ENCODE measurements around the gene ASXL1. TPM values are rescaled to one million over a fixed set of nuclear protein-coding genes. Genes with fewer than 3 reads are reported as not detected.

ASXL1 gene
- total RNA-seq, 2 donors from 2014 or later = 88.9 to 98.6 TPM

DNA sequence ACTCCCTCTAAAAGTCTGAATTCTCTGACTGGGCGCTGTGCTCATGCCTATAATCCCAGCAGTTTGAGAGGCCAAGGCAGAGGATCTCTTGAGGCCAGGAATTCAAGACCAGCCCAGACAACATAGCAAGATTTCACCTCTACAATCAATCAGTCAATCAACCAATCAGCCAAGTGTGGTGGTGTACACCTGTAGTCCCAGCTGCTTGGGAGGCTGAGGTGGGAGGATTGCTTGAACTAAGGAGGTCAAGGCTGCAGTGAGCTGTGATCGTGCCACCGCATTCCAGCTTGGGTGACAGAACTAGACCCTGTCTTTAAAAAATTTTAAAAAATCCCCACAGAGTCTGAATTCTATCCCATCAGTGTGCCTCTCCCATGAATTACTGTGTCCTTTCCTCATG is 42.7 kb upstream of the ASXL1 start:
- Mint-ChIP-seq H3K9me3 (no peaks in the 10 kb centered on the region), H3K4me1 (no peaks in the 10 kb centered on the region), H3K27me3 (ENCODE audit: insufficient read depth) (no peaks in the 10 kb centered on the region), H3K4me3 (no peak overlapping the region), H3K27ac (no peak overlapping the region), H3K36me3 (ENCODE audit: low read depth) (peaks cover 62% of the 10 kb centered on the region)
- H3K4me3 ChIP-seq (ENCODE audit: low read length) = no peak overlapping the region
- no peaks in the 10 kb centered on the region for H3K9me3 ChIP-seq (ENCODE audit: control insufficient read depth, low read length)
- no peak overlapping the region for H3K27ac ChIP-seq (ENCODE audit: low read depth, low read length)
- TF ChIP-seq, protein P1, sequence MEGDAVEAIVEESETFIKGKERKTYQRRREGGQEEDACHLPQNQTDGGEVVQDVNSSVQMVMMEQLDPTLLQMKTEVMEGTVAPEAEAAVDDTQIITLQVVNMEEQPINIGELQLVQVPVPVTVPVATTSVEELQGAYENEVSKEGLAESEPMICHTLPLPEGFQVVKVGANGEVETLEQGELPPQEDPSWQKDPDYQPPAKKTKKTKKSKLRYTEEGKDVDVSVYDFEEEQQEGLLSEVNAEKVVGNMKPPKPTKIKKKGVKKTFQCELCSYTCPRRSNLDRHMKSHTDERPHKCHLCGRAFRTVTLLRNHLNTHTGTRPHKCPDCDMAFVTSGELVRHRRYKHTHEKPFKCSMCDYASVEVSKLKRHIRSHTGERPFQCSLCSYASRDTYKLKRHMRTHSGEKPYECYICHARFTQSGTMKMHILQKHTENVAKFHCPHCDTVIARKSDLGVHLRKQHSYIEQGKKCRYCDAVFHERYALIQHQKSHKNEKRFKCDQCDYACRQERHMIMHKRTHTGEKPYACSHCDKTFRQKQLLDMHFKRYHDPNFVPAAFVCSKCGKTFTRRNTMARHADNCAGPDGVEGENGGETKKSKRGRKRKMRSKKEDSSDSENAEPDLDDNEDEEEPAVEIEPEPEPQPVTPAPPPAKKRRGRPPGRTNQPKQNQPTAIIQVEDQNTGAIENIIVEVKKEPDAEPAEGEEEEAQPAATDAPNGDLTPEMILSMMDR (conservative IDR thresholded peaks at IDR 0.05) = no peak
- no peaks in the 10 kb centered on the region for H3K27me3 ChIP-seq (ENCODE audit: control insufficient read depth, insufficient read depth, low read length, poor library complexity, severe bottlenecking)
- no peaks in the 10 kb centered on the region for H3K4me1 ChIP-seq (ENCODE audit: control insufficient read depth, insufficient read depth, low read length)
- no peak overlapping the region for H3K9ac ChIP-seq (ENCODE audit: extremely low read depth, low read length, poor library complexity, severe bottlenecking)
- 99 to 100% methylated on average over 3 of the region's 3 CpGs for WGBS, 2 experiments (ENCODE audit: insufficient coverage in 1 of 2, insufficient read length in 1 of 2)
- no peak for DNase-seq
- H3K36me3 ChIP-seq (ENCODE audit: control insufficient read depth, insufficient read depth, low read length) = peaks cover 48% of the 10 kb centered on the region

DNA sequence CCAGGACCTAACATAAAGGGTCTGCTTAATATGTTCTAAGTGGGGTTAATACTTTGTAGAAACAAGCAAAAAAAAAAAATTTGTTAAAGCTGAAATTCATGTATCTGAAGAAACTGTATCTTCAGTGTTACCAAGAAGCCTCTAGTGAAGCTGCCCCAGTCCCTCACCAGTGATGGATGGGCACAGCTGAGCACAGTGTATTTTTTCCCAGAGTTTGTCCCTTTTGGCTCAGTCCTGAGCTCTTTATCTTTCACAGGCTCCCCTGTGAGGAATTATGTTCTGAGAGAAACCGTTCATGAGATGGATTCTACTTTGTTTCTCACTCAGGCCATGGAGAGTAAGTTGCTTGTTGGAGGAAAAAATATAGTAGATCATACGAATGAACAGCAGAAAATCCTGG is 42.2 kb upstream of the ASXL1 start:
- Mint-ChIP-seq H3K27ac (peak overlapping the region; percentile 85), H3K36me3 (ENCODE audit: low read depth) (peaks cover 62% of the 10 kb centered on the region), H3K9me3 (no peaks in the 10 kb centered on the region), H3K4me3 (no peak overlapping the region), H3K27me3 (ENCODE audit: insufficient read depth) (no peaks in the 10 kb centered on the region), H3K4me1 (no peaks in the 10 kb centered on the region)
- no peaks in the 10 kb centered on the region for H3K4me1 ChIP-seq (ENCODE audit: control insufficient read depth, insufficient read depth, low read length)
- WGBS, 2 experiments (ENCODE audit: insufficient coverage in 1 of 2, insufficient read length in 1 of 2) = 83 to 97% methylated on average over 2 of the region's 2 CpGs
- H3K9me3 ChIP-seq (ENCODE audit: control insufficient read depth, low read length) = no peaks in the 10 kb centered on the region
- H3K27ac ChIP-seq (ENCODE audit: low read depth, low read length) = no peak overlapping the region
- TF ChIP-seq, protein P1 (conservative IDR thresholded peaks at IDR 0.05) = no peak
- H3K27me3 ChIP-seq (ENCODE audit: control insufficient read depth, insufficient read depth, low read length, poor library complexity, severe bottlenecking) = no peaks in the 10 kb centered on the region
- no peak overlapping the region for H3K9ac ChIP-seq (ENCODE audit: extremely low read depth, low read length, poor library complexity, severe bottlenecking)
- no peak for DNase-seq
- no peak overlapping the region for H3K4me3 ChIP-seq (ENCODE audit: low read length)
- H3K36me3 ChIP-seq (ENCODE audit: control insufficient read depth, insufficient read depth, low read length) = peaks cover 48% of the 10 kb centered on the region

- Mint-ChIP-seq H3K27me3 (ENCODE audit: insufficient read depth) (no peaks in the 10 kb centered on the region), H3K9me3 (no peaks in the 10 kb centered on the region), H3K27ac (peak overlapping the region; percentile 85), H3K4me1 (no peaks in the 10 kb centered on the region), H3K4me3 (no peak overlapping the region), H3K36me3 (ENCODE audit: low read depth) (peaks cover 63% of the 10 kb centered on the region)
- no peak for DNase-seq
- Histone ChIP-seq H3K36me3 (ENCODE audit: control insufficient read depth, insufficient read depth, low read length) (peaks cover 46% of the 10 kb centered on the region), H3K27ac (ENCODE audit: low read depth, low read length) (no peak overlapping the region), H3K4me1 (ENCODE audit: control insufficient read depth, insufficient read depth, low read length) (no peaks in the 10 kb centered on the region), H3K27me3 (ENCODE audit: control insufficient read depth, insufficient read depth, low read length, poor library complexity, severe bottlenecking) (no peaks in the 10 kb centered on the region), H3K4me3 (ENCODE audit: low read length) (no peak overlapping the region), H3K9me3 (ENCODE audit: control insufficient read depth, low read length) (no peaks in the 10 kb centered on the region), H3K9ac (ENCODE audit: extremely low read depth, low read length, poor library complexity, severe bottlenecking) (no peak overlapping the region)
- TF ChIP-seq, protein P1 (conservative IDR thresholded peaks at IDR 0.05) = no peak
- WGBS, 2 experiments (ENCODE audit: insufficient coverage in 1 of 2, insufficient read length in 1 of 2) = 91 to 94% methylated on average over 5 to 7 of the region's 7 CpGs
These were observed 41.5 kb upstream of the ASXL1 start for GRCh38 chr20:32316667-32317066.

Measured in endodermal cell (in vitro differentiated cells).